Occipital lobe (tissue), 2 donors: ENCODE data around the gene BOC. TPM values are rescaled to one million over a fixed set of nuclear protein-coding genes. Genes with fewer than 3 reads are reported as not detected.

Source experiments
- DNase-seq: peaks from one replicate; lab custom pipeline; 2025; lab: John Stamatoyannopoulos, UW
- total RNA-seq: library from RNA; depleted of rRNA; stranded (reverse); fragments of >200 nt; gene quantifications from one replicate; pipeline ENCODE4 v1.2.3, GENCODE V29; 2014

The BOC gene
- total RNA-seq, 1 donor from 2014 or later = 11.2 TPM

GRCh38 chr3:113193288-113193687, 18.1 kb upstream of the BOC start:
- DNase-seq = peak; percentile 7

DNA sequence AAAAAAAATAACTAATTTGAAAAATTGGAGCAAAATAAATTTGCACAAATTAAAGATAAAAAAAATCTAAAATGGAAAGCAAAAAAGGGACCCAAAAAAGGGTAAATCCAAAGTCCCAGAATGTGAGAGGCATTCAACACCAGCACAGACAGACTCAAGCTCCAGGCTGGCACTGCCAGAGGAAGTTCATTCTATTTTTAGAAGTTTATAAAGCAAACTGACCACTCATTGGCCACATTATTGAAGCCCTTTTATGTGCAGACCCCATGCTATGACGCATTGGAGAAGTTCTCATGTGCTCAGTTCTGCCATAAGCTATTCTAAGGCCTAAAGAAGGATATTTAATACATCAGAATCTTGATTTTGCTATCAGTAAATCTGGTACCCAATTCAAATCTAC, 17.6 kb upstream of the BOC start:
- no peak for DNase-seq

- no peak for DNase-seq
Observed at GRCh38 chr3:113194823-113195401, 16.4 kb upstream of the BOC start.

GRCh38 chr3:113200351-113200750, 11.0 kb upstream of the BOC start:
- DNase-seq = no peak

- no peak for DNase-seq
Observed at GRCh38 chr3:113200946-113201345, 10.4 kb upstream of the BOC start.

- DNase-seq = no peak
Observed at GRCh38 chr3:113204371-113204770, 7.0 kb upstream of the BOC start.

GRCh38 chr3:113205481-113205880, 5.9 kb upstream of the BOC start:
- no peak for DNase-seq

GRCh38 chr3:113210604-113211329, 590 bp upstream of the BOC start:
- DNase-seq = no peak

DNA sequence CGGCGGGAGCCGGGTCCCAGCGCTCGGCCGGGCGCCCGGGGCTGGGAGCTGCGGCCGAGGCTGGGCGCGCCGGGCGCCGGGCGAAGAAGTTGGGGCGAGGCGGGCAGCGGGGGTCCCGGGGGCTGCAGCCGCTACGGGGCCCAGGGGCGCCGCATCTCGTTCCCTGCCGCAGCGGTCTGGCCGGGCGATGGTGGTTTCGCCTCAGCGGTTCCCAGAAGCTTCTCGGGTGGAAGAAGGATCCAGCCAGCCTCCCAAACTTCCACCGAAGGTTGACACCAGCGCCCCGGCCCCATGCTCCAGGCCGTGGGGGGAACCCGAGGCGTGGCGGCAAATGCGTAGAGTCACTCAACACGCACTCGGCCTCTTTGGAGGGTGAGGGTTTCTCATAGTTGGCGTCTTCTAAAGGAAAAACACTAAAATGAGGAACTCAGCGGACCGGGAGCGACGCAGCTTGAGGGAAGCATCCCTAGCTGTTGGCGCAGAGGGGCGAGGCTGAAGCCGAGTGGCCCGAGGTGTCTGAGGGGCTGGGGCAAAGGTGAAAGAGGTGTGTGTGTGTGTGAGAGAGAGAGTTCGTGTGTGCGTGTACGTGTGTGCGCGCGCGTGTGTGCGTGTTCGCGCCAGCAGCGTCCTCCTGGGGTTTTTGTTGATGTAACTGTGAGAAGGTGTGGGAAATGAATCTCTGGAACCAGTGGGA, 940 bp downstream of the BOC start:
- DNase-seq = no peak

- DNase-seq = no peak
Observed at GRCh38 chr3:113212844-113213375, 1.6 kb downstream of the BOC start.

- DNase-seq = no peak
Observed at GRCh38 chr3:113213896-113214587, 2.7 kb downstream of the BOC start.

- no peak for DNase-seq
Observed at GRCh38 chr3:113214917-113215595, 3.7 kb downstream of the BOC start.

DNA sequence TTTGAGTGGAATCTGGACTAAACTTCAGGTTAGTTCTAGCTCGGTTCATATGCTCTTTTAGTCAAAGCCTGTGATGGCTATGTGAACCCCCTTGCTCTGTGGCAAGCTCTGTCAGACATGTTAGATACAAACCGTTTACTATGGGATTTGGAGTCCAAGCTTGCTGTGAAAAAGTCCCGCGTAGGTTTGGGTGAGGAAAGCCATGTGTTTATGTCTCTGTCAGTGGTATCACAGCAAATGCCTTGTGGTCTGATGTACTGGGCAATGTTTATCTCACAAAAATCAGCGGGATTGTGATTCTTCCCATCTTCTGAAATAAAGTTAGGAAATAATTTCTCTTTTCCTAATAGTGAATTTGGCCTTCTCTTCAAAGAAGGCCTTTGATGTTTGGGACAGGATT, 5.0 kb downstream of the BOC start:
- no peak for DNase-seq

GRCh38 chr3:113218011-113218680, 6.8 kb downstream of the BOC start:
- DNase-seq = no peak

GRCh38 chr3:113218681-113219045, 7.3 kb downstream of the BOC start:
- no peak for DNase-seq

GRCh38 chr3:113219605-113220300, 8.4 kb downstream of the BOC start:
- DNase-seq = no peak

- no peak for DNase-seq
Observed at GRCh38 chr3:113220721-113221120, 9.4 kb downstream of the BOC start.

DNA sequence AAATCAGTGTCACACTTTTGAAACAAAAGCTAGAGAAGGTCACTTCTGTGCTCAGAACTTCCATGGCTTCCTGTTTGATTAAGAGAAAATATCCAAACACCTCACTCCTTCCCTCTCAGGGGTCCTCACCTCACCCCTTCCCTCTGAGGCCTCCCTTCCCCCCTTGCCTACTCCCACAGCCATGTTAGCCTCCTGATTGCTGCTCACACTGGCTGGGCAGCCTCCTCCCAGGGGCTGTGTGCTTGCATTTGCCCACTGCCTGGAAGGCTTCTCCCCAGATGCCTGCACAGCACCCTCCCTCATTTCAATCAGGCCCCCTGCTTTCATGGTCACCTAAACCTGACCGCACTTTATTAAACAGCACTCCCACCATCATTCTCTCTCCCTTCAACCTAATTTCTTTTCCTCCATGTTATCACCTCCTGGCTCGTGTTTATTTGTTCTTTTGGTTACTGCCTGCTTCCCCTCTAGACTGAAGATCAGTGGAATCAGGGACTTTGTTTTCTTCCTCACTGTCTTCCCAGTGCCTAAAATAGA, 10.4 kb downstream of the BOC start:
- DNase-seq = no peak

GRCh38 chr3:113222451-113223086, 11.2 kb downstream of the BOC start:
- no peak for DNase-seq
